ENCODE data around the gene BATF. TPM values are rescaled to one million over a fixed set of nuclear protein-coding genes. Genes with fewer than 3 reads are reported as not detected.

Gene BATF
- total and polyA plus RNA-seq, 2 of the 8 experiments (the other 6 are each of a cell fraction or from before 2014, with no cell fraction given): not detected

- no peaks in the 10 kb centered on the region for H3K36me3 ChIP-seq (ENCODE audit: control insufficient read depth in 2 of 4, insufficient read depth in 4 of 4, low read length in 3 of 4)
- peaks cover 0 to 13% (median 4%) of the 10 kb centered on the region in 4 experiments; a peak in 4 of 7 replicates for H3K4me1 ChIP-seq (replicated peaks in 1 of 4; ENCODE audit: control insufficient read depth in 3 of 4, insufficient read depth in 4 of 4, low read length in 3 of 4)
- no peaks in the 10 kb centered on the region for H3K9me3 ChIP-seq (ENCODE audit: insufficient read depth in 2 of 2, low read depth in 1 of 2, low read length in 1 of 2)
- no peak overlapping the region for H2AK5ac ChIP-seq (ENCODE audit: low read depth, low read length)
- H3K79me1 ChIP-seq (ENCODE audit: low read depth, low read length): no peaks in the 10 kb centered on the region
- no peak overlapping the region for H2BK15ac ChIP-seq (ENCODE audit: low read length)
- no peak overlapping the region for H4K5ac ChIP-seq (ENCODE audit: insufficient read length, low read depth, low read length)
- WGBS, 2 experiments (ENCODE audit: extremely low coverage in 1 of 2, insufficient coverage in 1 of 2, insufficient read length in 1 of 2, insufficient replicate concordance in 2 of 2, low coverage in 1 of 2, low lambda C conversion rate in 2 of 2, missing lambda C conversion rate in 1 of 2): 96% methylated on average over 3 of the region's 3 CpGs; no CpG with 5 or more reads in 1 of the 2 experiments
- no peaks in the 10 kb centered on the region for H4K20me1 ChIP-seq (replicated peaks in 1 of 2; ENCODE audit: control insufficient read depth in 1 of 2, insufficient read depth in 2 of 2, low read length in 2 of 2)
- peaks cover 0 to 8% (median 5%) of the 10 kb centered on the region in 4 experiments; a peak in 6 of 7 replicates for H3K27me3 ChIP-seq (replicated peaks in 1 of 4; ENCODE audit: control insufficient read depth in 3 of 4, extremely low read depth in 1 of 4, insufficient read depth in 3 of 4, low read length in 3 of 4)
- DNase-seq (ENCODE audit: low read depth in 1 of 2, low spot score in 2 of 2) (no peak), FAIRE-seq (no peak)
- peak overlapping the region in 1 of 4 experiments; percentile 83; a peak in 2 of 8 replicates for H3K4me3 ChIP-seq (ENCODE audit: extremely low read depth in 1 of 4, insufficient read depth in 2 of 4, low read depth in 3 of 4, low read length in 4 of 4)
- H3K14ac ChIP-seq (ENCODE audit: insufficient read length): no peak overlapping the region
- no peak overlapping the region for H2BK120ac ChIP-seq (replicated peaks; ENCODE audit: low read depth, low read length)
- no peak overlapping the region for H4K91ac ChIP-seq (replicated peaks; ENCODE audit: insufficient read length, low read length)
- peak overlapping the region; percentile 54 to 92; a peak in 3 of 4 replicates for H3K4me2 ChIP-seq (ENCODE audit: insufficient read depth in 1 of 2, low read depth in 2 of 2, low read length in 2 of 2)
- H3K79me2 ChIP-seq (ENCODE audit: control insufficient read depth in 1 of 2, insufficient read depth in 2 of 2, low read length in 2 of 2): no peaks in the 10 kb centered on the region
- no peak overlapping the region for H3K56ac ChIP-seq (replicated peaks; ENCODE audit: insufficient read length, low read depth, low read length)
- H3K27ac ChIP-seq (ENCODE audit: low read depth, low read length): no peak overlapping the region
- no peak for TF ChIP-seq ASH2L (IDR thresholded peaks at IDR 0.05; ENCODE audit: low read length)
- no peak for TF ChIP-seq SAP30 (IDR thresholded peaks at IDR 0.05; ENCODE audit: insufficient read depth, insufficient replicate concordance, low read length)
- ChIA-PET CTCF (ENCODE audit: partially characterized antibody) (interaction anchor here (1.4 to 19.5 kb wide), 5 partner anchors 12 to 75 kb away, joined by 3 to 348 read pairs (median 16); partner anchors contain the start of genes ERG28 and TTLL5), POLR2A (ENCODE audit: partially characterized antibody) (interaction anchor here (3.3 kb wide), 1 partner anchor 81 kb away, joined by 22 read pairs; the partner anchor contains the start of genes ERG28 and TTLL5)
- H4K8ac ChIP-seq (ENCODE audit: extremely low read depth, insufficient read depth, low read length): no peak overlapping the region
- H3K23ac ChIP-seq (ENCODE audit: insufficient read length): no peak overlapping the region
- H3K23me2 ChIP-seq (ENCODE audit: low read depth, low read length): peaks cover 15% of the 10 kb centered on the region; the same call in 1 of the 2 replicates
- H3K9ac ChIP-seq (replicated peaks in 1 of 4; ENCODE audit: extremely low read depth in 1 of 4, low read depth in 3 of 4, low read length in 3 of 4): no peak overlapping the region
- H3K18ac ChIP-seq (ENCODE audit: extremely low read depth, low read length): no peak overlapping the region
- 0 out of 2 replicates have a peak overlapping the region, but pooled peaks have one; percentile 3 for H2BK20ac ChIP-seq (ENCODE audit: low read length)
- H2BK5ac ChIP-seq (ENCODE audit: low read depth, low read length): no peak overlapping the region
- no peak overlapping the region for H3K4ac ChIP-seq (replicated peaks; ENCODE audit: insufficient read length, low read depth, low read length)
- H2BK12ac ChIP-seq (ENCODE audit: low read depth, low read length): no peak overlapping the region
- no peak overlapping the region for H2AFZ ChIP-seq (ENCODE audit: low read length)
These were observed 57.6 kb downstream of the BATF start for GRCh38 chr14:75579882-75580281.

Data from H1 (cell line).